PC-9 (cell line): ENCODE measurements around the gene SLC28A1. TPM values are rescaled to one million over a fixed set of nuclear protein-coding genes. Genes with fewer than 3 reads are reported as not detected.

ENCODE experiments used
- BruUV-seq: library from RNA; stranded (reverse); fragments of 400-500 nt; replicated peaks from 2 replicates; lab custom pipeline; 2021; lab: Mats Ljungman, UMichigan
- CTCF ChIA-PET: fragments of 300-600 bp; sonication (Branson Sonifier 250); formaldehyde crosslinking; loops from one replicate; lab custom pipeline; 2022; ENCODE audit warnings: antibody characterized with exemption; lab: Charles Lee
- POLR2A ChIA-PET: fragments of 300-600 bp; sonication (Branson Sonifier 250); formaldehyde crosslinking; loops from one replicate; lab custom pipeline; 2022; ENCODE audit warnings: antibody characterized with exemption; ENCODE audit not compliant: unreplicated experiment; lab: Charles Lee
- DNase-seq, 2 experiments: peaks; one replicate each; pipeline versions ENCODE4 v3.0.0 to v3.0.0-alpha.2; 2015 to 2022; ENCODE audit warnings: mixed read lengths in 1 of 2
- H2AFZ ChIP-seq: fragments of 200-600 bp; sonication (generic); 2 replicates; pipeline ENCODE4 v1.8.1; 2017; ENCODE audit warnings: antibody characterized with exemption
- H3F3A ChIP-seq: fragments of 200-600 bp; sonication (generic); 2 replicates; pipeline ENCODE4 v1.8.1; 2017; ENCODE audit warnings: antibody characterized with exemption, mild to moderate bottlenecking, low read depth; ENCODE audit not compliant: insufficient read depth
- H3K27ac ChIP-seq: fragments of 200-600 bp; sonication (generic); 2 replicates; pipeline ENCODE4 v1.6.1; 2016; ENCODE audit warnings: mixed run types
- H3K27me3 ChIP-seq: fragments of 200-600 bp; sonication (generic); 2 replicates; pipeline ENCODE4 v1.6.1; 2016; ENCODE audit warnings: low read depth, mixed run types; ENCODE audit not compliant: insufficient read depth
- H3K36me3 ChIP-seq: fragments of 200-600 bp; sonication (generic); 2 replicates; pipeline ENCODE4 v1.6.1; 2016; ENCODE audit warnings: low read depth, mixed run types
- H3K4me1 ChIP-seq: fragments of 200-600 bp; sonication (generic); replicated peaks from 2 replicates; pipeline ENCODE4 v1.6.1; 2016; ENCODE audit warnings: mixed run types; ENCODE audit not compliant: insufficient read depth
- H3K4me2 ChIP-seq: fragments of 200-600 bp; sonication (generic); 2 replicates; pipeline ENCODE4 v1.6.1; 2017; ENCODE audit warnings: mixed run types
- H3K4me3 ChIP-seq: fragments of 200-600 bp; sonication (generic); 2 replicates; pipeline ENCODE4 v1.6.1; 2016; ENCODE audit warnings: mixed run types
- H3K79me2 ChIP-seq: fragments of 200-600 bp; sonication (generic); 2 replicates; pipeline ENCODE4 v1.6.1; 2017; ENCODE audit warnings: low read depth, mixed run types
- H3K9me2 ChIP-seq: fragments of 200-600 bp; sonication (generic); 2 replicates; pipeline ENCODE4 v1.8.1; 2017; ENCODE audit warnings: mild to moderate bottlenecking; ENCODE audit not compliant: insufficient read depth
- H3K9me3 ChIP-seq: fragments of 200-600 bp; sonication (generic); 2 replicates; pipeline ENCODE4 v1.8.1; 2016; ENCODE audit warnings: low read depth; ENCODE audit not compliant: insufficient read depth
- H4K20me1 ChIP-seq: fragments of 200-600 bp; sonication (generic); 2 replicates; pipeline ENCODE4 v1.8.1; 2017; ENCODE audit not compliant: insufficient read depth
- CTCF ChIP-seq: fragments of 200-600 bp; sonication (generic); conservative IDR thresholded peaks from 2 replicates; pipeline ENCODE4 v1.6.1; 2017; ENCODE audit warnings: mixed run types, antibody characterized with exemption, mild to moderate bottlenecking, moderate library complexity
- EZH2 ChIP-seq: fragments of 200-600 bp; sonication (generic); IDR thresholded peaks from 2 replicates; pipeline ENCODE4 v1.8.0; 2017; ENCODE audit warnings: antibody characterized with exemption, low read depth
- intact Hi-C: fragments of 100-400 bp; cut with micrococcal nuclease; formaldehyde crosslinking; loops from one replicate; pipeline ENCODE4 v1.10.0; 2022; ENCODE audit not compliant: unreplicated experiment
- total RNA-seq: library from RNA; stranded (reverse); gene quantifications from 2 replicates; pipeline ENCODE4 v1.2.3, GENCODE V29; 2021

The SLC28A1 gene
- total RNA-seq, 1 experiment from 2014 or later = 0.70 TPM

GRCh38 chr15:84907731-84908130 lies 23.3 kb downstream of the SLC28A1 start:
- Histone ChIP-seq H3K4me3 (no peak overlapping the region), H3K4me2 (no peak overlapping the region), H3K27ac (no peak overlapping the region), H3K36me3 (no peaks in the 10 kb centered on the region), H3K79me2 (no peaks in the 10 kb centered on the region), H4K20me1 (no peaks in the 10 kb centered on the region), H2AFZ (no peak overlapping the region), H3K27me3 (no peaks in the 10 kb centered on the region), H3K9me2 (no peaks in the 10 kb centered on the region), H3F3A (peaks cover 32% of the 10 kb centered on the region), H3K9me3 (no peaks in the 10 kb centered on the region), H3K4me1 (peaks cover 40% of the 10 kb centered on the region)
- no TSS peak for BruUV-seq
- POLR2A ChIA-PET = no interaction called here
- CTCF ChIA-PET = interaction anchor here (0.7 kb wide), 1 partner anchor 43 kb away, joined by 3 read pairs; no protein-coding TSS in a partner anchor
- intact Hi-C loops = no loop called here
- no peak for DNase-seq
- TF ChIP-seq CTCF (no peak), EZH2 (no peak)

GRCh38 chr15:84908564-84908963 lies 24.1 kb downstream of the SLC28A1 start:
- Histone ChIP-seq H3K9me3 (no peaks in the 10 kb centered on the region), H3K9me2 (no peaks in the 10 kb centered on the region), H3K36me3 (no peaks in the 10 kb centered on the region), H3K4me2 (no peak overlapping the region), H3F3A (peaks cover 40% of the 10 kb centered on the region), H3K27me3 (no peaks in the 10 kb centered on the region), H4K20me1 (no peaks in the 10 kb centered on the region), H3K4me1 (peaks cover 48% of the 10 kb centered on the region), H2AFZ (no peak overlapping the region), H3K27ac (no peak overlapping the region), H3K79me2 (no peaks in the 10 kb centered on the region), H3K4me3 (no peak overlapping the region)
- no peak for TF ChIP-seq EZH2
- no peak for TF ChIP-seq CTCF
- CTCF ChIA-PET = interaction anchor here (0.7 to 1.0 kb wide), 2 partner anchors 30 to 44 kb away, joined by 3 to 4 read pairs; no protein-coding TSS in a partner anchor
- BruUV-seq = no TSS peak
- POLR2A ChIA-PET = no interaction called here
- no peak for DNase-seq
- intact Hi-C loops = no loop called here

GRCh38 chr15:84909029-84909428 lies 24.6 kb downstream of the SLC28A1 start:
- Histone ChIP-seq H3K4me2 (no peak overlapping the region), H3K27ac (peak overlapping the region; percentile 99; the same call in 1 of the 2 replicates), H3K4me1 (peaks cover 53% of the 10 kb centered on the region), H3K36me3 (no peaks in the 10 kb centered on the region), H3K9me2 (no peaks in the 10 kb centered on the region), H3K79me2 (no peaks in the 10 kb centered on the region), H4K20me1 (no peaks in the 10 kb centered on the region), H3F3A (peaks cover 44% of the 10 kb centered on the region), H3K27me3 (no peaks in the 10 kb centered on the region), H2AFZ (no peak overlapping the region), H3K4me3 (no peak overlapping the region), H3K9me3 (no peaks in the 10 kb centered on the region)
- ChIA-PET CTCF (interaction anchor here (0.7 to 1.0 kb wide), 2 partner anchors 31 to 162 kb away, joined by 4 read pairs; no protein-coding TSS in a partner anchor), POLR2A (no interaction called here)
- BruUV-seq = no TSS peak
- DNase-seq = no peak
- TF ChIP-seq CTCF (no peak), EZH2 (no peak)
- intact Hi-C loops = no loop called here
